Upper lobe of right lung (tissue), 1 donor: ENCODE data around the gene ZNF783. TPM values are rescaled to one million over a fixed set of nuclear protein-coding genes. Genes with fewer than 3 reads are reported as not detected.
"Not testable (repeated sequence)": the region's sequence is repeated elsewhere in the genome, so short reads cannot be mapped to it uniquely, and the experiment has no call there.

ENCODE experiments used
- ATAC-seq: fragments of 200-7000 bp; cut with Tn5 transposase; one replicate; pipeline ENCODE4 v1.9.1; 2020; ENCODE audit warnings: mild to moderate bottlenecking, moderate library complexity
- DNase-seq: peaks from one replicate; pipeline ENCODE4 v3.0.0-alpha.2; 2020
- H3K27ac ChIP-seq: fragments of 200-600 bp; one replicate; pipeline ENCODE4 v1.8.0; 2022
- H3K27me3 ChIP-seq: fragments of 200-600 bp; one replicate; pipeline ENCODE4 v1.8.0; 2022; ENCODE audit warnings: mild to moderate bottlenecking
- H3K36me3 ChIP-seq: fragments of 200-600 bp; one replicate; pipeline ENCODE4 v1.8.0; 2022
- H3K4me1 ChIP-seq: fragments of 200-600 bp; one replicate; pipeline ENCODE4 v1.8.0; 2022
- H3K4me3 ChIP-seq: fragments of 200-600 bp; one replicate; pipeline ENCODE4 v1.8.0; 2022; ENCODE audit warnings: mild to moderate bottlenecking
- H3K9me3 ChIP-seq: fragments of 200-600 bp; one replicate; pipeline ENCODE4 v1.8.0; 2022
- CTCF ChIP-seq: fragments of 200-600 bp; IDR thresholded peaks from one replicate; pipeline ENCODE4 v1.8.0; 2022; ENCODE audit warnings: antibody characterized with exemption
- intact Hi-C: fragments of 100-400 bp; cut with DNase I; formaldehyde crosslinking; loops from one replicate; pipeline ENCODE4 v1.11.0; 2022
- total RNA-seq: library from RNA; stranded (reverse); fragmentation: NEBNext Ultra II Directional; extraction: Animal tissue kit (Norgen Biotek cat#: 25700); gene quantifications from one replicate; pipeline ENCODE4 v1.2.1, GENCODE V29; 2021
- donor health status: DM: no; HTN: yes; CAD: no; lungs with severe emphysema.

ZNF783 gene
- total RNA-seq, 1 donor from 2014 or later, result 18.8 TPM

- Histone ChIP-seq H3K4me3 (peak overlapping the region; percentile 27), H3K9me3 (no peaks in the 10 kb centered on the region), H3K4me1 (no peaks in the 10 kb centered on the region), H3K27ac (no peak overlapping the region), H3K27me3 (no peaks in the 10 kb centered on the region), H3K36me3 (no peaks in the 10 kb centered on the region)
- no peak for DNase-seq
- no peak for ATAC-seq
- TF ChIP-seq CTCF, result no peak
- intact Hi-C loops, result no loop called here
These were observed 60.7 kb downstream of the ZNF783 start for GRCh38 chr7:149322737-149323136.

GRCh38 chr7:149325248-149325647, 63.3 kb downstream of the ZNF783 start:
- no peaks in the 10 kb centered on the region for H3K4me1 ChIP-seq
- TF ChIP-seq CTCF, result no peak
- DNase-seq, result no peak
- H3K27ac ChIP-seq, result no peak overlapping the region
- no peaks in the 10 kb centered on the region for H3K36me3 ChIP-seq
- no peak for ATAC-seq
- H3K9me3 ChIP-seq, result no peaks in the 10 kb centered on the region
- intact Hi-C loops, result no loop called here
- H3K4me3 ChIP-seq, result no peak overlapping the region
- H3K27me3 ChIP-seq, result no peaks in the 10 kb centered on the region

GRCh38 chr7:149329265-149329664, 67.3 kb downstream of the ZNF783 start:
- no peaks in the 10 kb centered on the region for H3K9me3 ChIP-seq
- no peak for DNase-seq
- no peak overlapping the region for H3K4me3 ChIP-seq
- no peak for TF ChIP-seq CTCF
- H3K36me3 ChIP-seq, result no peaks in the 10 kb centered on the region
- no peak for ATAC-seq
- H3K4me1 ChIP-seq, result no peaks in the 10 kb centered on the region
- no peak overlapping the region for H3K27ac ChIP-seq
- no peaks in the 10 kb centered on the region for H3K27me3 ChIP-seq
- intact Hi-C loops, result no loop called here

GRCh38 chr7:149329766-149330334, 67.9 kb downstream of the ZNF783 start:
- H3K4me1 ChIP-seq, result no peaks in the 10 kb centered on the region
- intact Hi-C loops, result no loop called here
- H3K36me3 ChIP-seq, result no peaks in the 10 kb centered on the region
- H3K4me3 ChIP-seq, result no peak overlapping the region
- no peak for ATAC-seq
- no peak for TF ChIP-seq CTCF
- H3K27ac ChIP-seq, result no peak overlapping the region
- H3K27me3 ChIP-seq, result no peaks in the 10 kb centered on the region
- DNase-seq, result no peak
- H3K9me3 ChIP-seq, result no peaks in the 10 kb centered on the region

GRCh38 chr7:149330914-149331567, 69.0 kb downstream of the ZNF783 start:
- H3K27me3 ChIP-seq, result no peaks in the 10 kb centered on the region
- no peaks in the 10 kb centered on the region for H3K36me3 ChIP-seq
- no peak for TF ChIP-seq CTCF
- H3K4me1 ChIP-seq, result no peaks in the 10 kb centered on the region
- DNase-seq (no peak), ATAC-seq (no peak)
- intact Hi-C loops, result no loop called here
- H3K4me3 ChIP-seq, result no peak overlapping the region
- no peak overlapping the region for H3K27ac ChIP-seq
- H3K9me3 ChIP-seq, result no peaks in the 10 kb centered on the region

GRCh38 chr7:149332602-149333320, 70.8 kb downstream of the ZNF783 start:
- H3K36me3 ChIP-seq, H3K27ac ChIP-seq, H3K27me3 ChIP-seq, ATAC-seq, H3K4me1 ChIP-seq, DNase-seq, H3K9me3 ChIP-seq, intact Hi-C loops, H3K4me3 ChIP-seq: not testable (repeated sequence)
